Osteoblast (primary cell): Measurements from ENCODE around the gene SLC39A1. TPM values are rescaled to one million over a fixed set of nuclear protein-coding genes. Genes with fewer than 3 reads are reported as not detected.

Source experiments
- DNase-seq: peaks from one replicate; pipeline ENCODE4 v3.0.0; 2011; ENCODE audit warnings: low spot score, mixed read lengths; ENCODE audit not compliant: insufficient read length; ENCODE audit errors: missing footprints
- H2AFZ ChIP-seq: 2 replicates; pipeline ENCODE4 v1.6.0; 2011; ENCODE audit warnings: mild to moderate bottlenecking, low read length
- H3K27ac ChIP-seq: 2 replicates; pipeline ENCODE4 v1.5.1; 2011; ENCODE audit warnings: mild to moderate bottlenecking, low read depth, low read length, moderate library complexity
- H3K27me3 ChIP-seq: 2 replicates; pipeline ENCODE4 v1.6.0; 2012; ENCODE audit warnings: mild to moderate bottlenecking, control low read depth, inconsistent platforms, low read length, moderate library complexity; ENCODE audit not compliant: insufficient read depth
- H3K36me3 ChIP-seq: 2 replicates; pipeline ENCODE4 v1.5.1; 2011; ENCODE audit warnings: mild to moderate bottlenecking, low read length, control low read depth, moderate library complexity; ENCODE audit not compliant: insufficient read depth
- H3K4me1 ChIP-seq: 2 replicates; pipeline ENCODE4 v1.5.1; 2011; ENCODE audit warnings: mild to moderate bottlenecking, low read length, control low read depth, moderate library complexity; ENCODE audit not compliant: insufficient read depth
- H3K4me2 ChIP-seq: 2 replicates; pipeline ENCODE4 v1.6.0; 2011; ENCODE audit warnings: mild to moderate bottlenecking, low read length; ENCODE audit not compliant: insufficient read depth
- H3K4me3 ChIP-seq: fragments of 200-600 bp; sonication (generic); 3 replicates; pipeline ENCODE4 v1.5.1; 2012; ENCODE audit warnings: mild to moderate bottlenecking, low read length, inconsistent platforms; ENCODE audit not compliant: insufficient read depth
- H3K79me2 ChIP-seq: 2 replicates; pipeline ENCODE4 v1.6.0; 2012; ENCODE audit warnings: mild to moderate bottlenecking, low read length, control low read depth, inconsistent platforms; ENCODE audit not compliant: insufficient read depth
- H3K9me3 ChIP-seq: 2 replicates; pipeline ENCODE4 v1.5.1; 2011; ENCODE audit warnings: low read depth, low read length, control low read depth
- H4K20me1 ChIP-seq: 2 replicates; pipeline ENCODE4 v1.6.0; 2012; ENCODE audit warnings: mild to moderate bottlenecking, low read length, control low read depth; ENCODE audit not compliant: insufficient read depth
- CTCF ChIP-seq: IDR thresholded peaks from 2 replicates; pipeline ENCODE4 v1.5.1; 2011; ENCODE audit warnings: mild to moderate bottlenecking, low read depth, low read length, moderate library complexity; ENCODE audit errors: extremely low read depth
- total RNA-seq: library from RNA; depleted of rRNA; stranded (reverse); fragments of >200 nt; gene quantifications from 2 replicates; pipeline ENCODE4 v1.2.3, GENCODE V29; 2012

SLC39A1 gene
- total RNA-seq, 1 donor: 96.3 TPM

- peaks cover 20% of the 10 kb centered on the region for H3K79me2 ChIP-seq
- peaks cover 7% of the 10 kb centered on the region for H3K4me1 ChIP-seq
- H3K4me3 ChIP-seq: no peak overlapping the region
- peak; percentile 54 for DNase-seq
- TF ChIP-seq CTCF: no peak
- H3K27me3 ChIP-seq: no peaks in the 10 kb centered on the region
- H3K27ac ChIP-seq: no peak overlapping the region
- H3K9me3 ChIP-seq: no peaks in the 10 kb centered on the region
- H4K20me1 ChIP-seq: no peaks in the 10 kb centered on the region
- peaks cover 42% of the 10 kb centered on the region for H3K36me3 ChIP-seq
- no peak overlapping the region for H2AFZ ChIP-seq
- no peak overlapping the region for H3K4me2 ChIP-seq
These were observed 22.6 kb downstream of the SLC39A1 start for GRCh38 chr1:153940756-153941155.

GRCh38 chr1:153939476-153939875 lies 23.9 kb downstream of the SLC39A1 start:
- no peak for TF ChIP-seq CTCF
- no peak overlapping the region for H3K27ac ChIP-seq
- H3K79me2 ChIP-seq: peaks cover 7% of the 10 kb centered on the region
- H2AFZ ChIP-seq: no peak overlapping the region
- H3K9me3 ChIP-seq: no peaks in the 10 kb centered on the region
- no peaks in the 10 kb centered on the region for H3K27me3 ChIP-seq
- peaks cover 51% of the 10 kb centered on the region for H3K36me3 ChIP-seq
- peak; percentile 62 for DNase-seq
- no peaks in the 10 kb centered on the region for H3K4me1 ChIP-seq
- no peaks in the 10 kb centered on the region for H4K20me1 ChIP-seq
- no peak overlapping the region for H3K4me3 ChIP-seq
- H3K4me2 ChIP-seq: no peak overlapping the region

- Histone ChIP-seq H3K4me3 (no peak overlapping the region), H2AFZ (no peak overlapping the region), H3K79me2 (peaks cover 5% of the 10 kb centered on the region), H4K20me1 (no peaks in the 10 kb centered on the region), H3K27me3 (no peaks in the 10 kb centered on the region), H3K27ac (no peak overlapping the region), H3K36me3 (peaks cover 55% of the 10 kb centered on the region), H3K4me2 (no peak overlapping the region), H3K9me3 (no peaks in the 10 kb centered on the region), H3K4me1 (no peaks in the 10 kb centered on the region)
- peak; percentile 55 for DNase-seq
- no peak for TF ChIP-seq CTCF
These were observed 24.3 kb downstream of the SLC39A1 start for GRCh38 chr1:153938996-153939395.

GRCh38 chr1:153937331-153937730 lies 26.0 kb downstream of the SLC39A1 start:
- Histone ChIP-seq H3K36me3 (peaks cover 58% of the 10 kb centered on the region), H3K4me2 (no peak overlapping the region)

More at GRCh38 chr1:153937331-153937730, 26.0 kb downstream of the SLC39A1 start:
- Histone ChIP-seq H4K20me1 (no peaks in the 10 kb centered on the region), H3K4me3 (no peak overlapping the region), H2AFZ (no peak overlapping the region), H3K9me3 (no peaks in the 10 kb centered on the region), H3K27me3 (no peaks in the 10 kb centered on the region), H3K4me1 (no peaks in the 10 kb centered on the region), H3K79me2 (no peaks in the 10 kb centered on the region), H3K27ac (no peak overlapping the region)
- DNase-seq: peak; percentile 62
- TF ChIP-seq CTCF: no peak
